HEK293 (cell line): ENCODE results near the gene CDR2L.

Experiments used
- CTCF ChIP-seq: fragments of 450-650 bp; formaldehyde crosslinking; IDR thresholded peaks from 2 replicates; pipeline ENCODE4 v1.5.1; 2016; ENCODE audit warnings: missing biosample characterization, missing genetic modification characterization
- EGR2 ChIP-seq: fragments of 450-650 bp; formaldehyde crosslinking; IDR thresholded peaks from 2 replicates; pipeline ENCODE4 v1.5.1; 2016; ENCODE audit warnings: low read depth, missing biosample characterization, missing genetic modification characterization
- FEZF1 ChIP-seq: fragments of 450-650 bp; formaldehyde crosslinking; IDR thresholded peaks from 2 replicates; pipeline ENCODE4 v1.5.1; 2016; ENCODE audit warnings: missing biosample characterization, missing genetic modification characterization
- GLIS1 ChIP-seq: fragments of 450-650 bp; formaldehyde crosslinking; IDR thresholded peaks from 2 replicates; pipeline ENCODE4 v1.5.1; 2016; ENCODE audit warnings: missing biosample characterization, missing genetic modification characterization
- IKZF3 ChIP-seq: fragments of 450-650 bp; IDR thresholded peaks from 2 replicates; pipeline ENCODE4 v1.5.0; 2018; ENCODE audit warnings: missing biosample characterization, mild to moderate bottlenecking, missing genetic modification characterization, moderate library complexity
- KLF16 ChIP-seq: fragments of 450-650 bp; formaldehyde crosslinking; IDR thresholded peaks from 2 replicates; pipeline ENCODE4 v1.5.1; 2017; ENCODE audit warnings: missing biosample characterization, missing genetic modification characterization
- PRDM4 ChIP-seq: fragments of 450-650 bp; formaldehyde crosslinking; IDR thresholded peaks from 2 replicates; pipeline ENCODE4 v1.5.1; 2017; ENCODE audit warnings: missing biosample characterization, missing genetic modification characterization
- REST ChIP-seq: fragments of 450-650 bp; formaldehyde crosslinking; IDR thresholded peaks from 2 replicates; pipeline ENCODE4 v1.5.1; 2016; ENCODE audit warnings: missing biosample characterization, missing genetic modification characterization
- YY1 ChIP-seq: fragments of 450-650 bp; formaldehyde crosslinking; IDR thresholded peaks from 2 replicates; pipeline ENCODE4 v1.5.1; 2018; ENCODE audit warnings: missing biosample characterization, missing genetic modification characterization
- ZEB2 ChIP-seq: fragments of 450-650 bp; formaldehyde crosslinking; IDR thresholded peaks from 2 replicates; pipeline ENCODE4 v1.5.1; 2016; ENCODE audit warnings: missing biosample characterization, missing genetic modification characterization
- ZNF140 ChIP-seq: fragments of 450-650 bp; formaldehyde crosslinking; IDR thresholded peaks from 2 replicates; pipeline ENCODE4 v1.5.1; 2016; ENCODE audit warnings: missing biosample characterization, missing genetic modification characterization
- ZNF157 ChIP-seq: fragments of 450-650 bp; formaldehyde crosslinking; IDR thresholded peaks from 2 replicates; pipeline ENCODE4 v1.5.1; 2016; ENCODE audit warnings: missing biosample characterization, missing genetic modification characterization
- ZNF169 ChIP-seq: fragments of 450-650 bp; formaldehyde crosslinking; IDR thresholded peaks from 2 replicates; pipeline ENCODE4 v1.5.1; 2016; ENCODE audit warnings: missing biosample characterization, missing genetic modification characterization
- ZNF391 ChIP-seq: fragments of 450-650 bp; formaldehyde crosslinking; IDR thresholded peaks from 2 replicates; pipeline ENCODE4 v1.5.1; 2016; ENCODE audit warnings: low read depth, missing biosample characterization, missing genetic modification characterization, borderline replicate concordance
- ZNF544 ChIP-seq: fragments of 450-650 bp; formaldehyde crosslinking; IDR thresholded peaks from 2 replicates; pipeline ENCODE4 v1.5.0; 2017; ENCODE audit warnings: missing biosample characterization, missing genetic modification characterization
- ZNF600 ChIP-seq: fragments of 450-650 bp; formaldehyde crosslinking; IDR thresholded peaks from 2 replicates; pipeline ENCODE4 v1.5.1; 2016; ENCODE audit warnings: missing biosample characterization, missing genetic modification characterization
- ZNF645 ChIP-seq: fragments of 450-650 bp; formaldehyde crosslinking; IDR thresholded peaks from 2 replicates; pipeline ENCODE4; 2016; ENCODE audit warnings: missing biosample characterization, missing genetic modification characterization
- ZNF785 ChIP-seq: fragments of 450-650 bp; formaldehyde crosslinking; IDR thresholded peaks from 2 replicates; pipeline ENCODE4 v1.5.1; 2016; ENCODE audit warnings: missing biosample characterization, missing genetic modification characterization
- TF ChIP-seq, protein P1 (sequence below): fragments of 450-650 bp; formaldehyde crosslinking; IDR thresholded peaks from 2 replicates; pipeline ENCODE4 v1.5.1; 2016; ENCODE audit warnings: missing biosample characterization, missing genetic modification characterization
- TF ChIP-seq, protein P2 (sequence below): fragments of 450-650 bp; formaldehyde crosslinking; conservative IDR thresholded peaks from 2 replicates; pipeline ENCODE4 v1.5.1; 2016; ENCODE audit warnings: low read depth, missing biosample characterization, missing genetic modification characterization

Gene CDR2L

DNA sequence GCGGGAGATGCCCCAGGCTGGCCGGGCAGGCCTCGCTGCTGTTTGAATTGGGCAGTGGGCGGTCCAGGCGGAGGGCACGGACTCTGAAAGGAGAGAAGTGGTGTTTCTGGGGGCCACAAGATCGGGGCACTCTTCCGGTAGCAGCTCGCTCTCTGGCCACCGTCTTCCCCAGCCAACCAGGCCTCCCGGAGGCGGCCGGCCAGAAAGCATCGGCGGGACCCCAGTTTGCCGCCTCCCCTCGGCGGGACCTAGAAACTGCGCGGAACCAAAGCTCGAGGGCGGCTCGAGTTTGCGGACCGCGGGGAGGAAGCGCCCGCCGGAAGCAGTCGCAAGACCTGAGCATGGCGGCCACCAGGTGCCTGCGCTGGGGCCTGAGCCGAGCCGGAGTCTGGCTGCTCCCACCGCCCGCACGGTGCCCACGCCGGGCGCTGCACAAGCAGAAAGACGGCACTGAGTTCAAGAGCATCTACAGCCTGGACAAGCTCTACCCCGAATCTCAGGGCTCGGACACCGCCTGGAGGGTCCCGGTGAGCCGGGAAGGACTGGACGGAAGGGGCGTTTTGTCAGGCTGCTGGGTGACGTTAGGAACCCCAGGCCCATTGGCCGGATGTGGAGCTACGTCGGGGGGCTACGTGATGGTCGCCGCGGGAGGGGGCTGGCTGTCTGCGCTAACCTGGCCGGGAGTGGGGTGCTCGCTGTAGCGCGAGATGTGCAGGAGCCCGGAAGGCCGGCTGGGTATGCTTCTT lies 25.1 kb downstream of the CDR2L start, which contains the start of gene MRPL58 (continued):
- TF ChIP-seq CTCF (peak; percentile 97), ZNF645 (tag by site-specific recombination) (peak; percentile 37; the same call in 1 of the 2 replicates), ZNF140 (tag by site-specific recombination) (no peak), PRDM4 (tag by site-specific recombination) (peak; percentile 67), YY1 (peak; percentile 96), EGR2 (tag by site-specific recombination) (peak; percentile 59; the same call in 1 of the 2 replicates), FEZF1 (tag by site-specific recombination) (no peak), ZNF785 (peak; percentile 75; the same call in 1 of the 2 replicates), ZNF391 (tag by site-specific recombination) (peak; percentile 47; the same call in 1 of the 2 replicates), ZNF157 (no peak), IKZF3 (peak; percentile 57; the same call in 1 of the 2 replicates), GLIS1 (tag by site-specific recombination) (peak; percentile 44; the same call in 1 of the 2 replicates), KLF16 (tag by site-specific recombination) (peak; percentile 96), ZNF544 (tag by site-specific recombination) (no peak), ZEB2 (tag by site-specific recombination) (peak; percentile 81), REST (peak; percentile 53), ZNF600 (tag by site-specific recombination) (peak; percentile 36), ZNF169 (tag by site-specific recombination) (no peak)
- TF ChIP-seq, protein P1, sequence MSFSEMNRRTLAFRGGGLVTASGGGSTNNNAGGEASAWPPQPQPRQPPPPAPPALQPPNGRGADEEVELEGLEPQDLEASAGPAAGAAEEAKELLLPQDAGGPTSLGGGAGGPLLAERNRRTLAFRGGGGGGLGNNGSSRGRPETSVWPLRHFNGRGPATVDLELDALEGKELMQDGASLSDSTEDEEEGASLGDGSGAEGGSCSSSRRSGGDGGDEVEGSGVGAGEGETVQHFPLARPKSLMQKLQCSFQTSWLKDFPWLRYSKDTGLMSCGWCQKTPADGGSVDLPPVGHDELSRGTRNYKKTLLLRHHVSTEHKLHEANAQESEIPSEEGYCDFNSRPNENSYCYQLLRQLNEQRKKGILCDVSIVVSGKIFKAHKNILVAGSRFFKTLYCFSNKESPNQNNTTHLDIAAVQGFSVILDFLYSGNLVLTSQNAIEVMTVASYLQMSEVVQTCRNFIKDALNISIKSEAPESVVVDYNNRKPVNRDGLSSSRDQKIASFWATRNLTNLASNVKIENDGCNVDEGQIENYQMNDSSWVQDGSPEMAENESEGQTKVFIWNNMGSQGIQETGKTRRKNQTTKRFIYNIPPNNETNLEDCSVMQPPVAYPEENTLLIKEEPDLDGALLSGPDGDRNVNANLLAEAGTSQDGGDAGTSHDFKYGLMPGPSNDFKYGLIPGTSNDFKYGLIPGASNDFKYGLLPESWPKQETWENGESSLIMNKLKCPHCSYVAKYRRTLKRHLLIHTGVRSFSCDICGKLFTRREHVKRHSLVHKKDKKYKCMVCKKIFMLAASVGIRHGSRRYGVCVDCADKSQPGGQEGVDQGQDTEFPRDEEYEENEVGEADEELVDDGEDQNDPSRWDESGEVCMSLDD (tag by site-specific recombination), result peak; percentile 92
- TF ChIP-seq, protein P2, sequence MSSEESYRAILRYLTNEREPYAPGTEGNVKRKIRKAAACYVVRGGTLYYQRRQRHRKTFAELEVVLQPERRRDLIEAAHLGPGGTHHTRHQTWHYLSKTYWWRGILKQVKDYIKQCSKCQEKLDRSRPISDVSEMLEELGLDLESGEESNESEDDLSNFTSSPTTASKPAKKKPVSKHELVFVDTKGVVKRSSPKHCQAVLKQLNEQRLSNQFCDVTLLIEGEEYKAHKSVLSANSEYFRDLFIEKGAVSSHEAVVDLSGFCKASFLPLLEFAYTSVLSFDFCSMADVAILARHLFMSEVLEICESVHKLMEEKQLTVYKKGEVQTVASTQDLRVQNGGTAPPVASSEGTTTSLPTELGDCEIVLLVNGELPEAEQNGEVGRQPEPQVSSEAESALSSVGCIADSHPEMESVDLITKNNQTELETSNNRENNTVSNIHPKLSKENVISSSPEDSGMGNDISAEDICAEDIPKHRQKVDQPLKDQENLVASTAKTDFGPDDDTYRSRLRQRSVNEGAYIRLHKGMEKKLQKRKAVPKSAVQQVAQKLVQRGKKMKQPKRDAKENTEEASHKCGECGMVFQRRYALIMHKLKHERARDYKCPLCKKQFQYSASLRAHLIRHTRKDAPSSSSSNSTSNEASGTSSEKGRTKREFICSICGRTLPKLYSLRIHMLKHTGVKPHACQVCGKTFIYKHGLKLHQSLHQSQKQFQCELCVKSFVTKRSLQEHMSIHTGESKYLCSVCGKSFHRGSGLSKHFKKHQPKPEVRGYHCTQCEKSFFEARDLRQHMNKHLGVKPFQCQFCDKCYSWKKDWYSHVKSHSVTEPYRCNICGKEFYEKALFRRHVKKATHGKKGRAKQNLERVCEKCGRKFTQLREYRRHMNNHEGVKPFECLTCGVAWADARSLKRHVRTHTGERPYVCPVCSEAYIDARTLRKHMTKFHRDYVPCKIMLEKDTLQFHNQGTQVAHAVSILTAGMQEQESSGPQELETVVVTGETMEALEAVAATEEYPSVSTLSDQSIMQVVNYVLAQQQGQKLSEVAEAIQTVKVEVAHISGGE, result peak; percentile 99
